Measurements from ENCODE around the gene ENPEP.
"Not testable (repeated sequence)": the region's sequence is repeated elsewhere in the genome, so short reads cannot be mapped to it uniquely, and the experiment has no call there.

Gene ENPEP

GRCh38 chr4:110458494-110459266, 17.3 kb upstream of the ENPEP start:
- no peak for DNase-seq (ENCODE audit: low read depth, low spot score)
- Histone ChIP-seq H3K36me3 (ENCODE audit: control insufficient read depth, insufficient read depth, low read length) (no peaks in the 10 kb centered on the region), H3K9me3 (ENCODE audit: control insufficient read depth, insufficient read depth, low read length) (no peaks in the 10 kb centered on the region), H3K4me3 (ENCODE audit: low read length) (no peak overlapping the region), H3K27me3 (ENCODE audit: control insufficient read depth, insufficient read depth, low read length) (no peaks in the 10 kb centered on the region), H3K4me1 (ENCODE audit: control insufficient read depth, insufficient read depth, low read length) (no peaks in the 10 kb centered on the region), H3K27ac (ENCODE audit: low read length) (no peak overlapping the region)
- WGBS (ENCODE audit: insufficient coverage, insufficient read length): no CpG with 5 or more reads among the region's 4 CpGs

GRCh38 chr4:110460074-110460746, 15.7 kb upstream of the ENPEP start:
- Histone ChIP-seq H3K9me3 (ENCODE audit: control insufficient read depth, insufficient read depth, low read length) (no peaks in the 10 kb centered on the region), H3K4me3 (ENCODE audit: low read length) (no peak overlapping the region), H3K4me1 (ENCODE audit: control insufficient read depth, insufficient read depth, low read length) (no peaks in the 10 kb centered on the region), H3K27ac (ENCODE audit: low read length) (no peak overlapping the region), H3K27me3 (ENCODE audit: control insufficient read depth, insufficient read depth, low read length) (no peaks in the 10 kb centered on the region), H3K36me3 (ENCODE audit: control insufficient read depth, insufficient read depth, low read length) (no peaks in the 10 kb centered on the region)
- no peak for DNase-seq (ENCODE audit: low read depth, low spot score)
- no CpG with 5 or more reads among the region's 5 CpGs for WGBS (ENCODE audit: insufficient coverage, insufficient read length)

- Histone ChIP-seq H3K4me3 (ENCODE audit: low read length) (no peak overlapping the region), H3K27ac (ENCODE audit: low read length) (no peak overlapping the region), H3K4me1 (ENCODE audit: control insufficient read depth, insufficient read depth, low read length) (no peaks in the 10 kb centered on the region), H3K27me3 (ENCODE audit: control insufficient read depth, insufficient read depth, low read length) (no peaks in the 10 kb centered on the region), H3K36me3 (ENCODE audit: control insufficient read depth, insufficient read depth, low read length) (no peaks in the 10 kb centered on the region), H3K9me3 (ENCODE audit: control insufficient read depth, insufficient read depth, low read length) (no peaks in the 10 kb centered on the region)
- no CpG with 5 or more reads among the region's 5 CpGs for WGBS (ENCODE audit: insufficient coverage, insufficient read length)
- no peak for DNase-seq (ENCODE audit: low read depth, low spot score)
These were observed 8.6 kb upstream of the ENPEP start for GRCh38 chr4:110467400-110467799.

GRCh38 chr4:110472583-110473329, 3.2 kb upstream of the ENPEP start:
- no CpG with 5 or more reads among the region's 8 CpGs for WGBS (ENCODE audit: insufficient coverage, insufficient read length)
- peak; percentile 66 for DNase-seq (ENCODE audit: low read depth, low spot score)
- no peak overlapping the region for H3K27ac ChIP-seq (ENCODE audit: low read length)
- H3K27me3 ChIP-seq (ENCODE audit: control insufficient read depth, insufficient read depth, low read length): no peaks in the 10 kb centered on the region
- H3K36me3 ChIP-seq (ENCODE audit: control insufficient read depth, insufficient read depth, low read length): no peaks in the 10 kb centered on the region
- H3K4me1 ChIP-seq (ENCODE audit: control insufficient read depth, insufficient read depth, low read length): no peaks in the 10 kb centered on the region
- H3K9me3 ChIP-seq (ENCODE audit: control insufficient read depth, insufficient read depth, low read length): no peaks in the 10 kb centered on the region
- no peak overlapping the region for H3K4me3 ChIP-seq (ENCODE audit: low read length)

- Histone ChIP-seq H3K27me3 (ENCODE audit: control insufficient read depth, insufficient read depth, low read length) (no peaks in the 10 kb centered on the region), H3K9me3 (ENCODE audit: control insufficient read depth, insufficient read depth, low read length) (no peaks in the 10 kb centered on the region), H3K4me1 (ENCODE audit: control insufficient read depth, insufficient read depth, low read length) (no peaks in the 10 kb centered on the region), H3K36me3 (ENCODE audit: control insufficient read depth, insufficient read depth, low read length) (no peaks in the 10 kb centered on the region), H3K27ac (ENCODE audit: low read length) (no peak overlapping the region), H3K4me3 (ENCODE audit: low read length) (no peak overlapping the region)
- DNase-seq (ENCODE audit: low read depth, low spot score): no peak
- WGBS (ENCODE audit: insufficient coverage, insufficient read length): no CpG with 5 or more reads among the region's 5 CpGs
These were observed 1.5 kb upstream of the ENPEP start for GRCh38 chr4:110474481-110474880.

GRCh38 chr4:110475080-110475479, 875 bp upstream of the ENPEP start:
- no CpG with 5 or more reads among the region's 7 CpGs for WGBS (ENCODE audit: insufficient coverage, insufficient read length)
- H3K4me3 ChIP-seq (ENCODE audit: low read length); H3K27me3 ChIP-seq (ENCODE audit: control insufficient read depth, insufficient read depth, low read length); H3K27ac ChIP-seq (ENCODE audit: low read length); H3K36me3 ChIP-seq (ENCODE audit: control insufficient read depth, insufficient read depth, low read length); H3K4me1 ChIP-seq (ENCODE audit: control insufficient read depth, insufficient read depth, low read length); DNase-seq (ENCODE audit: low read depth, low spot score); H3K9me3 ChIP-seq (ENCODE audit: control insufficient read depth, insufficient read depth, low read length): not testable (repeated sequence)

GRCh38 chr4:110477836-110478235, 1.9 kb downstream of the ENPEP start:
- no peaks in the 10 kb centered on the region for H3K36me3 ChIP-seq (ENCODE audit: control insufficient read depth, insufficient read depth, low read length)
- no CpG with 5 or more reads among the region's 1 CpG for WGBS (ENCODE audit: insufficient coverage, insufficient read length)
- no peak overlapping the region for H3K4me3 ChIP-seq (ENCODE audit: low read length)

GRCh38 chr4:110480031-110480549, 4.1 kb downstream of the ENPEP start:
- no CpG with 5 or more reads among the region's 8 CpGs for WGBS (ENCODE audit: insufficient coverage, insufficient read length)
- H3K4me3 ChIP-seq (ENCODE audit: low read length): no peak overlapping the region
- DNase-seq (ENCODE audit: low read depth, low spot score): no peak
- H3K4me1 ChIP-seq (ENCODE audit: control insufficient read depth, insufficient read depth, low read length): no peaks in the 10 kb centered on the region
- H3K36me3 ChIP-seq (ENCODE audit: control insufficient read depth, insufficient read depth, low read length): no peaks in the 10 kb centered on the region
- H3K27ac ChIP-seq (ENCODE audit: low read length): no peak overlapping the region
- H3K9me3 ChIP-seq (ENCODE audit: control insufficient read depth, insufficient read depth, low read length): no peaks in the 10 kb centered on the region
- H3K27me3 ChIP-seq (ENCODE audit: control insufficient read depth, insufficient read depth, low read length): no peaks in the 10 kb centered on the region

More at GRCh38 chr4:110477836-110478235, 1.9 kb downstream of the ENPEP start:
- Histone ChIP-seq H3K4me1 (ENCODE audit: control insufficient read depth, insufficient read depth, low read length) (no peaks in the 10 kb centered on the region), H3K9me3 (ENCODE audit: control insufficient read depth, insufficient read depth, low read length) (no peaks in the 10 kb centered on the region), H3K27ac (ENCODE audit: low read length) (no peak overlapping the region), H3K27me3 (ENCODE audit: control insufficient read depth, insufficient read depth, low read length) (no peaks in the 10 kb centered on the region)
- DNase-seq (ENCODE audit: low read depth, low spot score): no peak

GRCh38 chr4:110480746-110481271, 4.9 kb downstream of the ENPEP start:
- H3K36me3 ChIP-seq (ENCODE audit: control insufficient read depth, insufficient read depth, low read length): no peaks in the 10 kb centered on the region
- H3K4me1 ChIP-seq (ENCODE audit: control insufficient read depth, insufficient read depth, low read length): no peaks in the 10 kb centered on the region
- H3K9me3 ChIP-seq (ENCODE audit: control insufficient read depth, insufficient read depth, low read length): no peaks in the 10 kb centered on the region
- no peak overlapping the region for H3K27ac ChIP-seq (ENCODE audit: low read length)
- no peak overlapping the region for H3K4me3 ChIP-seq (ENCODE audit: low read length)
- no CpG with 5 or more reads among the region's 6 CpGs for WGBS (ENCODE audit: insufficient coverage, insufficient read length)
- no peak for DNase-seq (ENCODE audit: low read depth, low spot score)
- no peaks in the 10 kb centered on the region for H3K27me3 ChIP-seq (ENCODE audit: control insufficient read depth, insufficient read depth, low read length)

- Histone ChIP-seq H3K4me3 (ENCODE audit: low read length) (no peak overlapping the region), H3K27ac (ENCODE audit: low read length) (no peak overlapping the region), H3K9me3 (ENCODE audit: control insufficient read depth, insufficient read depth, low read length) (no peaks in the 10 kb centered on the region)
These were observed 7.6 kb downstream of the ENPEP start for GRCh38 chr4:110483516-110483915.

More at GRCh38 chr4:110483516-110483915, 7.6 kb downstream of the ENPEP start:
- H3K4me1 ChIP-seq (ENCODE audit: control insufficient read depth, insufficient read depth, low read length): 0 out of 2 replicates have a peak, but pooled peaks cover 1% of the 10 kb centered on the region
- H3K36me3 ChIP-seq (ENCODE audit: control insufficient read depth, insufficient read depth, low read length): no peaks in the 10 kb centered on the region
- no CpG with 5 or more reads among the region's 5 CpGs for WGBS (ENCODE audit: insufficient coverage, insufficient read length)
- DNase-seq (ENCODE audit: low read depth, low spot score): no peak
- no peaks in the 10 kb centered on the region for H3K27me3 ChIP-seq (ENCODE audit: control insufficient read depth, insufficient read depth, low read length)

Data from iPS DF 6.9 (cell line).